AG04450 (cell line): ENCODE measurements around the gene EFCAB5. TPM values are rescaled to one million over a fixed set of nuclear protein-coding genes. Genes with fewer than 3 reads are reported as not detected.

ENCODE experiments used
- CTCF ChIA-PET: fragments of 300-600, 350-600 bp; formaldehyde crosslinking; extraction: SDS; loops from one replicate; lab custom pipeline; 2022; ENCODE audit warnings: antibody characterized with exemption, inconsistent platforms; lab: Charles Lee
- POLR2A ChIA-PET: fragments of 350-600 bp; formaldehyde crosslinking; extraction: SDS; loops from one replicate; lab custom pipeline; 2021; ENCODE audit warnings: antibody characterized with exemption, inconsistent platforms; lab: Yijun Ruan, JAX
- DNase-seq: peaks from one replicate; pipeline ENCODE4 v3.0.0-alpha.2; 2011; ENCODE audit warnings: low read depth, low spot score
- H3K27ac ChIP-seq: one replicate; pipeline ENCODE4 v1.5.1; 2012; ENCODE audit warnings: low read depth, low read length, control low read depth
- H3K27me3 ChIP-seq: one replicate; pipeline ENCODE4 v1.6.0; 2012; ENCODE audit warnings: low read length; ENCODE audit not compliant: control insufficient read depth, insufficient read depth
- H3K4me3 ChIP-seq: 2 replicates; pipeline ENCODE4 v1.5.1; 2011; ENCODE audit warnings: mild to moderate bottlenecking, low read depth, low read length, control low read depth
- H3K9me3 ChIP-seq: 2 replicates; pipeline ENCODE4 v1.5.1; 2012; ENCODE audit warnings: low read length; ENCODE audit not compliant: control insufficient read depth, insufficient read depth
- polyA plus RNA-seq: library from polyadenylated mRNA; depleted of rRNA; stranded (reverse); fragments of >200 nt; gene quantifications from 2 replicates; pipeline ENCODE4 v1.2.3, GENCODE V29; 2011
- TF ChIP-seq, protein P1 (sequence below): IDR thresholded peaks from 2 replicates; pipeline ENCODE4 v1.5.1; 2011; ENCODE audit warnings: low read depth, low read length, control low read depth, inconsistent platforms

The EFCAB5 gene
- polyA plus RNA-seq, 1 experiment: 0.24 TPM

DNA sequence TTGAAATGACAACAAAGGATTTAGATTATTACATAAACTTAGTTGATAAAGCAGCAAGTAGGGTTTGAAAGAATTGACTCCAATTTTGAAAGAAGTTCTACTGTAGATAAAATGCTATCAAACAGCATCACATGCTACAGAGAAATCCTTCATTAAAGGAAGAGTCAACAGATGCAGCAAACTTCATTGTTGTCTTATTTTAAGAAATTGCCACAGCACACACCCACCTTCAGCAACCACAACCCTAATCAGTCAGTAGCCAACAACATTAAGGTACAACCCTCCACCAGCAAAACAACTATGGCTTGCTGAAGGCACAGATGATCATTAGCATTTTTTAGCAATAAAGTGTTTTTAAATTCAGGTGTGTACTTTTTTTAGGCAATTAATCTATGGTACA lies 100.1 kb downstream of the EFCAB5 start:
- ChIA-PET CTCF (interaction anchor here (4.0 kb wide), 1 partner anchor 52 kb away, joined by 16 read pairs; no protein-coding TSS in a partner anchor), POLR2A (no interaction called here)
- TF ChIP-seq, protein P1, sequence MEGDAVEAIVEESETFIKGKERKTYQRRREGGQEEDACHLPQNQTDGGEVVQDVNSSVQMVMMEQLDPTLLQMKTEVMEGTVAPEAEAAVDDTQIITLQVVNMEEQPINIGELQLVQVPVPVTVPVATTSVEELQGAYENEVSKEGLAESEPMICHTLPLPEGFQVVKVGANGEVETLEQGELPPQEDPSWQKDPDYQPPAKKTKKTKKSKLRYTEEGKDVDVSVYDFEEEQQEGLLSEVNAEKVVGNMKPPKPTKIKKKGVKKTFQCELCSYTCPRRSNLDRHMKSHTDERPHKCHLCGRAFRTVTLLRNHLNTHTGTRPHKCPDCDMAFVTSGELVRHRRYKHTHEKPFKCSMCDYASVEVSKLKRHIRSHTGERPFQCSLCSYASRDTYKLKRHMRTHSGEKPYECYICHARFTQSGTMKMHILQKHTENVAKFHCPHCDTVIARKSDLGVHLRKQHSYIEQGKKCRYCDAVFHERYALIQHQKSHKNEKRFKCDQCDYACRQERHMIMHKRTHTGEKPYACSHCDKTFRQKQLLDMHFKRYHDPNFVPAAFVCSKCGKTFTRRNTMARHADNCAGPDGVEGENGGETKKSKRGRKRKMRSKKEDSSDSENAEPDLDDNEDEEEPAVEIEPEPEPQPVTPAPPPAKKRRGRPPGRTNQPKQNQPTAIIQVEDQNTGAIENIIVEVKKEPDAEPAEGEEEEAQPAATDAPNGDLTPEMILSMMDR: no peak
- H3K27ac ChIP-seq: no peak overlapping the region
- peaks cover 6% of the 10 kb centered on the region for H3K9me3 ChIP-seq
- H3K4me3 ChIP-seq: no peak overlapping the region
- H3K27me3 ChIP-seq: peaks cover 6% of the 10 kb centered on the region
- DNase-seq: no peak

DNA sequence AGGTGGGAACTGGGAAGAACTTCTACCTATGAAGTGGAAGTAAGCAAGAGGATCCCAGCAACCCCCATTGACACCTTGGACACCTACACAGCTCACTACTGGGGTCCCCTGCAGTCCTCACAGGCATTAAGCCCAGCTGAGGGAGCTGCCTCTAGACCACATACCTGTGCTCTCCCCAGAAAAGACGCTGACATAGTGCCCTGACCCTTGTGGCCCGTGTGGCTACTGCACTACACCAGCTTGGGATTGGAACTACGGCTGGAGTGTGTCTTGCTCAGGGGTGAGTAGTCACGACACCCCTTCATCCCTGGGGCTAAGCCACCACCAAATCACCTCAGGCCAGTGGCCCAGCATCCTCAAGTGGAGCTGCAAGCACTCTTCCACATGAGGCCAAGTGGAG lies 120.9 kb downstream of the EFCAB5 start:
- Histone ChIP-seq H3K27ac (no peak overlapping the region), H3K9me3 (peaks cover 10% of the 10 kb centered on the region; the same call in 1 of the 2 replicates), H3K4me3 (no peak overlapping the region), H3K27me3 (peaks cover 9% of the 10 kb centered on the region)
- CTCF ChIA-PET: interaction anchor here (3.0 kb wide), 1 partner anchor 31 kb away, joined by 10 read pairs; no protein-coding TSS in a partner anchor
- POLR2A ChIA-PET: no interaction called here
- no peak for DNase-seq
- TF ChIP-seq, protein P1: no peak

DNA sequence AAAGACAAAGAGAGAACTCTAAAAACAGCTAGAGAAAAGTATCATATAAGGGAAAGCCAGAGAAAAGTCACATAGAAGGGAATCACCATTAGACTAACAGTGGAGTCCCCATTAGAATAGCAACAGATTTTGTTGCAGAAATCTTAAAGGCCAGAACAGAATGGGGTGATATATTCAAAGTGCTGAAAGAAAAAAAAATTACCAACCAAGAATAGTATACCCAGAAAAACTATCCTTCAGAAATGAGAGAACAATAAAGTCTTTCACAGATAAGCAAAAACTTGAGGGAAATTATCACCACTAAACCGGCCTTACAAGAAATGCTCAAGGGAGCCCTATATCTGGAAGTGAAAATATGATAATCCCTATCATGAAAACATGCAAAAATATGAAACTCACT lies 123.3 kb downstream of the EFCAB5 start:
- ChIA-PET CTCF (interaction anchor here (1.5 kb wide), 1 partner anchor 29 kb away, joined by 6 read pairs; no protein-coding TSS in a partner anchor), POLR2A (interaction anchor here (0.8 kb wide), 1 partner anchor 98 kb away, joined by 3 read pairs; no protein-coding TSS in a partner anchor)
- H3K27ac ChIP-seq: no peak overlapping the region
- peaks cover 13% of the 10 kb centered on the region; the same call in 1 of the 2 replicates for H3K9me3 ChIP-seq
- TF ChIP-seq, protein P1: no peak
- peaks cover 17% of the 10 kb centered on the region for H3K27me3 ChIP-seq
- no peak overlapping the region for H3K4me3 ChIP-seq
- DNase-seq: no peak

DNA sequence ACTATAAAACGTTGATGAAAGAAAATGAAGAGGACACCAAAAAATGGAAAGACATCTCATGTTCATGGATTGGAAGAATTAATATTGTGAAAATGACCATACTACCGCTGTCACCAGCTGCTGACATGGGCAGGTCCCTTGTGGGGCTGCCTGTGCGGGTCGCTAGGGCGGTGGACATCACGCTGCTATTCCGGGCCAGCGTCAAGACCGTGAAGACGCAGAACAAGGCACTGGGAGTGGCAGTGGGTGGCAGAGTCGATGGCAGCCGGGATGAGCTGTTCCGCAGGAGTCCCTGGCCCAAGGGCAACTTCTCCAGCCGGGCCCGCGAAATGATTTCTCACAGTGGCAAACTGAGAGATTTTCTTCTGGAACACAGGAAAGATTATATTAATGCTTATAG lies 127.0 kb downstream of the EFCAB5 start:
- CTCF ChIA-PET: no interaction called here

DNA sequence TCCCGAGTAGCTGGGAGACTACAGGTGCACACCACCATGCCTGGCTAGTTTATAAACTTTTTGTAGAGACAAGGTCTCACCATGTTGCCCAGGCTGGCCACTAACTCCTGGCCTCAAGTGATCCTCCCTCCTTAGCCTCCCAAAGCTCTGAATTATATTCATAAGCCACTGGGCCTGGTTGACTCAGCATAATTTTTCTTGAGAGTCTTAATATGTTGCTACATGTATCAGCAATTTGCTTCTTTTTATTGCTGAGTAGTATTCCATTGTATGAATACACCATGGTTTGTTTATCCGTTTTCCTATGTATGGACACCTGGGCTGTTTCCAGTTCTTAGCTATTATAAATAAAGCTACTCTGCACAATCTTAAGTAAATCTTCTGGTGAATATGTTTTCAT lies 132.8 kb downstream of the EFCAB5 start:
- TF ChIP-seq, protein P1: no peak
- H3K9me3 ChIP-seq: no peaks in the 10 kb centered on the region
- ChIA-PET CTCF (interaction anchor here (1.0 kb wide), 2 partner anchors 19 to 30 kb away, joined by 3 to 5 read pairs; no protein-coding TSS in a partner anchor), POLR2A (no interaction called here)
- DNase-seq: no peak
- no peak overlapping the region for H3K4me3 ChIP-seq
- no peak overlapping the region for H3K27ac ChIP-seq
- peaks cover 21% of the 10 kb centered on the region for H3K27me3 ChIP-seq

More for the DNA sequence above, 127.0 kb downstream of the EFCAB5 start:
- H3K9me3 ChIP-seq: peaks cover 10% of the 10 kb centered on the region; the same call in 1 of the 2 replicates
- H3K4me3 ChIP-seq: no peak overlapping the region
- H3K27ac ChIP-seq: no peak overlapping the region
- DNase-seq: no peak
- POLR2A ChIA-PET: no interaction called here
- peaks cover 23% of the 10 kb centered on the region for H3K27me3 ChIP-seq
- TF ChIP-seq, protein P1: no peak
